ENCODE measurements around the gene TBX6.

- TF ChIP-seq CTCF (IDR thresholded peaks at IDR 0.05) (no peak), POLR2A (IDR thresholded peaks at IDR 0.05; ENCODE audit: low read depth) (no peak), POLR2AphosphoS5 (IDR thresholded peaks at IDR 0.05) (no peak)
Measured at GRCh38 chr16:30087181-30087898, 4.4 kb downstream of the TBX6 start.

All from esophagus muscularis mucosa (tissue), 3 donors.